ENCODE measurements around the gene CES3.

The CES3 gene

DNA sequence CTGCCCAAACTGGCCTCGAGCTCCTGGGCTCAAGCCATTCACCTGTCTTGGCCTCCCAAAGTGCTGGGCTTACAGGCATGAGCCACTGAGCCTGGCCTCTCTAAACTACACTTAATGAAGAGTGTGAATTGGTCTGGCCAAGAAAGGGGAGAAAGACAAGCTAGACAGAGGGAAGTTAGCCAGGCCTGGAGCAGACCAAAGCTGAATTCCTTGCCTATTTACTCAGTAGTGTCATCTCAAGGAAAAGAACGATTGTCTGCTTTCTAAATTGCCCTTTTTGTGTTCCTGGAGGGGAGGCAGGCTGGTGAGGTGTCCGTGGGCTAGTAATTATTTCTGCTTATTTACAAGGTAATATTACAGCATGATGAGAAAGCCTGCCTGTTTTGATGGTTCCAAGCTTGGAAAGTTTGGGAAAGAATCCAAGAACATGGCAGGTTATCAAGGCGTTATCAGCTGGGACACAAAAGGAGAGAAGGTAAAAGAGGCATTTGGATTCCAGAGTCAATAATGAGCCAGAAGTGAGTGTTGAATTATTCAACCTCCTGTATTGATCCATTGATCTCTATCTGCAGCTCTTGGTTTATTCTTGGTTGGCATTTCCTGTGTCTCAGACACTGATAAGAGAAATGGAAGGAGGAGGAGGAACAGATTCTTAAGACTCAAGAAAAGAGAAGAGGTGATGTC, 61.6 kb downstream of the CES3 start:
- no peak for TF ChIP-seq CTCF (IDR thresholded peaks at IDR 0.05; ENCODE audit: low read depth, low read length)
- DNase-seq (ENCODE audit: extremely low read depth, low read depth), result no peak

GRCh38 chr16:67023689-67024088, 62.6 kb downstream of the CES3 start:
- no peak for DNase-seq (ENCODE audit: extremely low read depth, low read depth)
- no peak for TF ChIP-seq CTCF (IDR thresholded peaks at IDR 0.05; ENCODE audit: low read depth, low read length)
